GM18951 (cell line): ENCODE results near the gene DHDDS.
"Not testable (repeated sequence)": the region's sequence is repeated elsewhere in the genome, so short reads cannot be mapped to it uniquely, and the experiment has no call there.

ENCODE experiments used
- POLR2A ChIP-seq: IDR thresholded peaks from 4 replicates; pipeline ENCODE4 v1.6.1; 2011; ENCODE audit warnings: mild to moderate bottlenecking; ENCODE audit not compliant: insufficient read length, insufficient read depth; ENCODE audit errors: extremely low read depth
- in situ Hi-C: fragments of 300-500 bp; cut with MboI; formaldehyde crosslinking; loops from one replicate; pipeline ENCODE4 v1.12.0; 2022; ENCODE audit warnings: low sequenced_read_pairs, mixed read lengths, inconsistent platforms; ENCODE audit not compliant: unreplicated experiment

The DHDDS gene

GRCh38 chr1:26477446-26478152 lies 45.5 kb downstream of the DHDDS start:
- no peak for TF ChIP-seq POLR2A
- in situ Hi-C loops, result no loop called here

GRCh38 chr1:26478159-26478558 lies 46.0 kb downstream of the DHDDS start:
- in situ Hi-C loops, result no loop called here
- TF ChIP-seq POLR2A, result no peak

GRCh38 chr1:26478988-26479387 lies 46.9 kb downstream of the DHDDS start:
- no peak for TF ChIP-seq POLR2A
- in situ Hi-C loops, result no loop called here

GRCh38 chr1:26482921-26483320 lies 50.8 kb downstream of the DHDDS start:
- in situ Hi-C loops, result no loop called here
- TF ChIP-seq POLR2A, result no peak

- in situ Hi-C loops, result no loop called here
- no peak for TF ChIP-seq POLR2A
Measured at GRCh38 chr1:26483980-26484379, 51.9 kb downstream of the DHDDS start.

GRCh38 chr1:26490155-26490554 lies 58.0 kb downstream of the DHDDS start:
- TF ChIP-seq POLR2A, result no peak

GRCh38 chr1:26493267-26493666 lies 61.1 kb downstream of the DHDDS start:
- in situ Hi-C loops, result no loop called here
- TF ChIP-seq POLR2A, result no peak

More at GRCh38 chr1:26490155-26490554, 58.0 kb downstream of the DHDDS start:
- in situ Hi-C loops, result no loop called here

GRCh38 chr1:26493938-26494337 lies 61.8 kb downstream of the DHDDS start:
- in situ Hi-C loops, result no loop called here
- TF ChIP-seq POLR2A, result no peak

- in situ Hi-C loops, result no loop called here
- TF ChIP-seq POLR2A, result no peak
Measured at GRCh38 chr1:26496861-26497260, 64.7 kb downstream of the DHDDS start.

- no peak for TF ChIP-seq POLR2A
- in situ Hi-C loops, result no loop called here
Measured at GRCh38 chr1:26498894-26499293, 66.8 kb downstream of the DHDDS start.

GRCh38 chr1:26500488-26501175 lies 68.5 kb downstream of the DHDDS start:
- TF ChIP-seq POLR2A, result peak; percentile 51
- in situ Hi-C loops, result loop anchor here (10.0 kb wide), 1 partner anchor 274 kb away; no protein-coding TSS in a partner anchor

GRCh38 chr1:26510711-26511110 lies 78.6 kb downstream of the DHDDS start:
- in situ Hi-C loops, result not testable (repeated sequence)

- in situ Hi-C loops, result not testable (repeated sequence)
Measured at GRCh38 chr1:26515836-26516235, 83.7 kb downstream of the DHDDS start.
